ENCODE data around the gene TACR1. TPM values are rescaled to one million over a fixed set of nuclear protein-coding genes. Genes with fewer than 3 reads are reported as not detected.

The TACR1 gene
- total RNA-seq, 1 donor from 2014 or later, result 0.03 TPM

- ATAC-seq (no peak), DNase-seq (ENCODE audit: low spot score) (no peak)
Measured at GRCh38 chr2:75055142-75055819, 144.0 kb downstream of the TACR1 start.

GRCh38 chr2:75054296-75054695 is 145.0 kb downstream of the TACR1 start:
- ATAC-seq (no peak), DNase-seq (ENCODE audit: low spot score) (no peak)

- ATAC-seq, result peak; percentile 93
- no peak for DNase-seq (ENCODE audit: low spot score)
Measured at GRCh38 chr2:75053484-75054112, 145.7 kb downstream of the TACR1 start.

- ATAC-seq (no peak), DNase-seq (ENCODE audit: low spot score) (no peak)
Measured at GRCh38 chr2:75047992-75048625, 151.2 kb downstream of the TACR1 start.

- DNase-seq (ENCODE audit: low spot score), result no peak
Measured at GRCh38 chr2:75047189-75047991, 151.9 kb downstream of the TACR1 start.

GRCh38 chr2:75045526-75046050 is 153.7 kb downstream of the TACR1 start:
- no peak for ATAC-seq
- no peak for DNase-seq (ENCODE audit: low spot score)

More at GRCh38 chr2:75047189-75047991, 151.9 kb downstream of the TACR1 start:
- ATAC-seq, result no peak

- ATAC-seq (no peak), DNase-seq (ENCODE audit: low spot score) (no peak)
Measured at GRCh38 chr2:75044291-75044690, 155.0 kb downstream of the TACR1 start.

GRCh38 chr2:75042823-75043222 is 156.5 kb downstream of the TACR1 start:
- ATAC-seq (no peak), DNase-seq (ENCODE audit: low spot score) (no peak)

GRCh38 chr2:75041731-75042600 is 157.4 kb downstream of the TACR1 start:
- DNase-seq (ENCODE audit: low spot score), result no peak
- ATAC-seq, result no peak

- DNase-seq (ENCODE audit: low spot score) (no peak), ATAC-seq (no peak)
Measured at GRCh38 chr2:75041226-75041625, 158.1 kb downstream of the TACR1 start.

GRCh38 chr2:75035444-75036353 is 163.6 kb downstream of the TACR1 start:
- peak; percentile 47 for ATAC-seq
- DNase-seq (ENCODE audit: low spot score), result no peak

GRCh38 chr2:75033516-75033915 is 165.8 kb downstream of the TACR1 start:
- ATAC-seq (no peak), DNase-seq (ENCODE audit: low spot score) (no peak)

- ATAC-seq, result no peak
- no peak for DNase-seq (ENCODE audit: low spot score)
Measured at GRCh38 chr2:75031906-75032803, 167.2 kb downstream of the TACR1 start.

GRCh38 chr2:75031171-75031570 is 168.1 kb downstream of the TACR1 start:
- no peak for DNase-seq (ENCODE audit: low spot score)
- ATAC-seq, result no peak

GRCh38 chr2:75030218-75031009 is 168.9 kb downstream of the TACR1 start:
- DNase-seq (ENCODE audit: low spot score) (no peak), ATAC-seq (no peak)

- no peak for ATAC-seq
- no peak for DNase-seq (ENCODE audit: low spot score)
Measured at GRCh38 chr2:75027886-75028285, 171.4 kb downstream of the TACR1 start.
